Renal cortex interstitium (tissue), 11 donors: ENCODE measurements around the gene ADCY9. TPM values are rescaled to one million over a fixed set of nuclear protein-coding genes. Genes with fewer than 3 reads are reported as not detected.

Source experiments
- DNase-seq, 11 donors: peaks; one replicate each; pipeline ENCODE4 v3.0.0-alpha.2; 2013; ENCODE audit warnings: low read depth in 9 of 11, low spot score in 4 of 11; ENCODE audit errors: extremely low read depth in 1 of 11
- polyA plus RNA-seq, 3 donors: library from polyadenylated mRNA; unstranded; fragments of 120-200 nt; gene quantifications; one replicate each; pipeline ENCODE4 v1.2.1, GENCODE V29; 2013; ENCODE audit not compliant: insufficient read length in 3 of 3

The ADCY9 gene
- polyA plus RNA-seq, 3 donors = 7.5 to 12.2 (median 9.4) TPM

DNA sequence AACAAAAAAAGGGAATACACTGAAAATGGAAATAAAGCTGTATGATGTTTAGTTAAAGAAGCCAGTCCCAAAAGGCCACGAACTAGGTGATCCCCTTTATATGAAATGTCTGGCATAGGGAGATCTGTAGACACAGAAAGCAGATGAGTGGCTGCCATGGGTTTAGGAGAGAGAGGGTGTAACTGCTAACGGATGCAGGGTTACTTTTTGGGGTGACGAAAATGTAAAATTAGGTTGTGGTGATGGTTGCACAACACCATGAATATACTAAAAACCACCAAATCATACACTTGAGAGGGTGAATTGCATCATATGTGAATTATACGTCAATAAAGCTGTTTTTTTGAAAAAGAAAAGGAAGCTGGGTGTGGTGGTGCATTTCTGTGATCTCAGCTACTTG is 99.6 kb downstream of the ADCY9 start:
- DNase-seq = no peak

DNA sequence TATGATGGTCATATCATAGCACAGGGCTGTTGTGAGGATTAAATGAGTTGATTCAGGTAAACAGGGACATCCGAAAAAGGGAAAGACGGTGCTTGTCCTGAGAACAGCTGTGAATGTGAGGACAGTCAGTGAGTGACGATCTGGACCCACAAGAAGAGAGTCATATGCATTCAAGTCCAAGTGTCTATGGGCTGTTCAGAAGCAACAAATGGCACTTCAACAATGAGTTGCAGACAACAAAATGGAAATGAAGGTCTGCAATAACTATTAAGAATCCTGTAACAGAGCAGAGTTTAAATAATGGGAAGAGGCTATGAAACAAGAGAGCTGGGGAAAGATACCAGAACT is 100.3 kb downstream of the ADCY9 start:
- DNase-seq = no peak

DNA sequence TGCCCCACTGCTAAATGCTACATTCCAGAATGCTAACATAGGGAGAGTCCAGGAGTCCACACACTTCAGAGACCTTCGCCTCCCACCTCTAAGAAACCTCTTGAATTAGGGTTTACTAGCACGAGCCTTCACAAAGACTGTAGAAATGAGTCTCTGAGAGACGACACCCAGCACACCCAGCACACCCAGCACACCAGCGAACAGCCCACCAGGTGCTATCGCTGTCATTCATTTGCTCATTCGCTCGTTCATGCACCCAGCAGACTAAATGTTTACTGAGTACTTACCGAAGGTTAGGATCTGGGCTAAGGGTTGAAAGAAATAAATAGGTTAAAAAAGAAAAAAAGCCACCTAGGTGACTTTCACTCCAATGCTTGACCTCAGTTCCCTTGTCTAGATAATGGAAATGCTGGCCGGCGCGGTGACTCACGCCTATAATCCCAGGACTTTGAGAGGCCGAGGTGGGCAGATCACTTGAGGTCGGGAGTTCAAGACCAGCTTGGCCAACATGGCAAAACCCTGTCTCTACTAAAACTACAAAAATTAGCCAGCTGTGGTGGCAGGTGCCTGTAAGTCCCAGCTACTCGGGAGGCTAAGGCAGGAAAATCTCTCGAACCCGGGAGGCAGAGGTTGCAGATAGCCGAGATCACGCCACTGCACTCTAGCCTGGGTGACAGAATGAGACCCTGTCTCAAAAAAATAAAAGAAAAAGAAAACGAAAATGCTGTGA is 100.8 kb downstream of the ADCY9 start:
- DNase-seq = peak in 1 of 11 donors; percentile 72

DNA sequence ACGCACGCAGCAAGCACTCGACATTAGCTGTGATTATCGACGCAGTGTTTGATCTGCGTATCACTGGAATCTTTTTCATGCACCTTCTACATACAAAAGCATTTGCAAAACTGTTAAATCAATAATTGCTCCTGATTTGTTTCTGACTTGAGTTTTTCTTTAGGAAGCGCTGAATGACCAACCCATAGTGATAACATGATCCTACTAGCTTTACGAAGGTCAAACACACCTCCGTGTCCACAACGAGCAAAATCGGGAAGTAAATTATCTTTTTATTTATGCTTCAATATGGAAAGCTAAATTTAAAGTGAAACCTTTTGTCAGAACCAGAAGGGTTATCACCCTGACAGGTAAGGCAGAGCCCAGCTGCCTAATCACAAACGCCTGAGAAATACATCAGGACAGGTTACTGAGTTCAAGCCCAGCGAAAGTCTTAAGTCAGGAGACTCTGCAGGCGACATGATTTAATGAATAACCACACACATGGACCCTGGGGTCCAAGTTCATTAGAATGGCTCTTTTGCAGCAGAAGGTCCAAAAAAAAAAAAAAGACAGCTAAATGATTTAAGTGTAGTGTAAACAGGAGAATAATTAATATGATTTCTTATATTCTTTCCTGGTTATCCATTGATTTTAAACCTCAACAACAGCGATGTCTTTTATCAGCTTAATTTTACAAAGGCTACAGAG is 104.2 kb downstream of the ADCY9 start:
- DNase-seq = no peak

DNA sequence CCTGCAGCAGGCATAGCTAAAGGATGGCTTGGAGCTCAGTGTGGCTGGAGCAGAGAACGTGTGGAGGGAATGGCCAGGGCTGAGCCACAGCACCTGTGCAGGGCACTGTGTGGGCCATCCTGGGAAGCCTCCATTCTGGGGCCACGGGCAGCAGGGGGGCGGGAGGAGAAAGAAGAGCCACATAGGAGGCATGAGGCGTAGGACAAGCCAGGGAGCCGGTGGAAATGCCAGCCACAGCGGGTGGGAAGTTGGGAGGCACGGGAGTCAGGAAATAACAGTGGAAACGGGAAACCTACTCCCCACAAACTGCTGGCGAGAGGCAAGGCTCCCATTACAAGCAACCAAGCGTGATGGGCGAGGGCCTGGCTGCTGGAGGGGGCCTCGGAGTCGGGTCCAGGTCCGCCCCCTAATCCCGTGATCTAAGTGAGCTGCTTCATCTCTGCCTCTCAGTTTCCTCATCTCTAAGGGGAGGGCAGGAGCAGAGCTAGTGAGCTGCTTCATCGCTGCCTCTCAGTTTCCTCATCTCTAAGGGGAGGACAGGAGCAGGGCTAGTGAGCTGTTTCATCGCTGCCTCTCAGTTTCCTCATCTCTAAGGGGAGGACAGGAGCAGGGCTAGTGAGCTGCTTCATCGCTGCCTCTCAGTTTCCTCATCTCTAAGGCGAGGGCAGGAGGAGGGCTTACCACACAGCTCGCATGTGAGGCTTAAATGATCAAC is 104.9 kb downstream of the ADCY9 start:
- DNase-seq = no peak

DNA sequence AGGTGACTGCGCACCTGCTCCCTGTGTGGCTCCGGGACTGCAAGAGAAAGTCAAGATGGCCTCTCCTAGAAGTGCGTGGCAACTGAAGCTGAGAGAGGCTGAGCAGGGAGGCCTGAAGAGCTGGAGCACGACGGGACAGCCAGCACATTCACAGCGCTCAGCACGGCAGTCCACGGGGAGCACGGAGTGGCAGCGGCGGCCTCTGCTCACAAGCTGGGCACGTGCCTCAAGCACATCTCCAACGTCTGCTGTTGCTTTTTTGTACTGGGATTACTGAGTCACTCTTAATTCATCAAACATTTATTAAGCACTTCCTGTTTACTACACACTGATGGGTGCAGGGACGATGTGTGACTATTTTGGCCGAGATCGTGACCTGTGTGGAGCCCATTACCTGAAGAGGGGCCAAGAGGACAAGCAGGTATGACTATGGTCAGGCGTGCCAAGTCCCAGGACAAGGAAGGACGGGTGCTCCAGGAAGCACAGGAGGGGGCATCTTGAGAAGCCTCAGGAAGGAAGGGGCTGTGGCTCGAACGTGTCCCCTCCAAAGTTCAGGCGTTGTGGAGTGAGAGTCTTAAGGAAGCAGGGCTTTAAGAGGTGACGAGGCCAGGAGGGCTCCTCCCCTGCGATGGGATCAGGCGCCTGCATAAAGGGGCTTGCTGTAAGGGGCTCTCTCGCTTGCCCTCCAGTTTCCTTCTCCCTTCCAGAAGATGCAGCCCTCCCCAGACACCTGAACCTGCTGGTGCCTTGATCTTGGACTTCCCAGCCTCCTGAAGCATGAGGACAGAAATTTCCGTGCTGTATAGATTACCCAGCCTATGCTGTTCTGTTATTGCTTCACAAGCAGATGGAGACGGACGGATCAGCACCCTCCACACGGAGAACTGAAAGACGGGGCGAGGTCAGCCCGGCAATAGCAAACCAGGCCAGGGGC is 105.8 kb downstream of the ADCY9 start:
- DNase-seq = no peak

DNA sequence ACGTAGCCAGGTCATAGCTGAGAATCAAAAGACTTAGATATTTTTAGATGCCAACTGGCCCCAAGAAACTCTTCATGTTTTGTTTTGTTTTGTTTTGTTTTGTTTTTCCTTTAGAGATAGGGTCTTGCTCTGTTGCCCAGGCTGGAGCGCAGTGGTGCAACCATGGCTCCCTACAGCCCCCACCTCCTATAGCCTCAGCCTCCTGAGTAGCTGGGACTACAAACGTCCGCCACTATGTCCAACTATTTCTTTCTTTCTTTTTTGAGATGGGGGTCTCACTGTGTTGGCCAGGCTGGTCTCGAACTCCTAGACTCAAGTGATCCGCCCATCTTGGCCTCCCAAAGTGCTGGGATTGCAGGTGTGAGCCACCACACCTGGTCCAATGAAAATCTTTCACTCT is 107.1 kb downstream of the ADCY9 start:
- DNase-seq = no peak

DNA sequence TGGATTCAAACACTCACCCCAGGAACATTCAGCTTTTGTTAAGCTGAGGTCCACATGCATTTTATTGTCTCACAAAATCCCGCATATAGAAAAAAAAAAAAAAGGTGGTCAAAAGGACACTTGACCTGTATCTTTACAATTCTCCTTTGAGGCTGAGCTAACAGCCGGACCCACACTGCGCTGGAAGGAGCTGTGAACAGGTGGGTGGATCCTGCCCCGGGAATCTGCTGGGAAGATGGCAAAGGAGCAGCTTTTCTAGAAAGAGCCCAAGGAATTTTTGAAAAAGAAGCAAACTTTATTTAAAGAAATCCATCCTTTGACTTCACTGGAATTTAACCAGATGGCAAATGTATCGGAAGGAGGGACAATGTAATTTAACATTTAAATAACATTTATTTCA is 108.1 kb downstream of the ADCY9 start:
- DNase-seq = no peak

DNA sequence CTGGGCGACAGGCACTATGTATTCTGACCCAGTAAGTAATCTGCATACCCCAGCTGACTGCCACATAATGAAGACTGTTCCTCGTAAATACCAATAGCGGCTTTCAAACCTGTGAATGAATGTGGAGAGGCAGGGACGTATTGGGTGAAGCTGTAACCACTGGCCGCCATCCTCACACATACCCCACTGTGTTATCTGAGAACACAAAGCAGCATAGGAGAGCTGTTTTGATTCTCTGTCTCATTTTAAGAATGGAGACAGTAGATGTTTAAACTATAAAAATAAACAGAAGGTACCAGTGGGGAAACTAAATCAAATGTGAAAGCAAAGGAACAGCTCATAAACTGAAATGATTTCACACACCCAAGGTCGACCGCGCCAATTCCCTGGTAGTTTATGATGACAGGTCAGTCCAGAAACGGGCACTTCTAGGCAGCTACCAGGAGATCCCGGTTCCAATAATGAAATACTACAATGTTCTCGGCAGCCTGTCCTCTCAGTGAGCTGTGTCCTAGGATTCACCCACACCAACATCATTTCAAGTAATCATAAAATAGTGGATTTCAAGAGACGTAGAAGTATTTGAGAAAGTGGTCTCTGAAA is 109.7 kb downstream of the ADCY9 start:
- DNase-seq = no peak

DNA sequence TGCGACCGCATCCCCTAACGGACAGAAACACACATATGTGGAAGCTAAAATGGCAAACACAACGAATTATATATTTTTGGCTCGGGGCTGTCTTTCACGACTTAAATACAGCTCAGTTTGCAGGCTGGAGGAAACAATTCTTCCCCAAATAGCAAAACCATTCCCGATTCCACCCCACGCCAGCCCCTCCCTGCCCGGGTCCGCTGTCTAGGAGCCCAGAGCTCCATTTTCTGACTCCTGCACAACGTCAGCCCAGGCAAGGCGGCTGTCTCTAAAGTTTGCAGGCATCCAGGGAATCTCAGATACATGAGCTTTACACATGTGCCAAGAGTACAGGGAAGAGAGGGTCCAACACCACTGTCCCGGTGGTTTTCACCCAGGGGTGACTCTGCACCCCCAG is 110.5 kb downstream of the ADCY9 start:
- DNase-seq = no peak

DNA sequence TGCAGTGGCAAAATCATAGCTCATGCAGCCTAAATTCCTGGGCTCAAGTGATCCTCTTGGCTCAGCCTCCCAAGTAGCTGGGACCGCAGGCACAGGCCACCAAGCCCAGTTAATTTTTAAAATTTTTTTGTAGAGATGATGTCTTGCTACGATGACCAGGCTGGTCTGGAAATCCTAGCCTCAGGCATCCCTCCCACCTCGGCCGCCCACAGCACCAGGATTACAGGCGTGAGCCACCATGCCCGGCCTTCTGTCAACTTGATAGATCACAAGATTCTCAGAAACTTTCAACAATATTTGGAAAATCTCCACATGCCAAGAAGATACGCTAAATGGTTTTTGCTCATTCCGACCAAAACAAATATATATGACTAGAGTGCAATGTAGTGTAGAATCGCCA is 111.0 kb downstream of the ADCY9 start:
- no peak for DNase-seq

DNA sequence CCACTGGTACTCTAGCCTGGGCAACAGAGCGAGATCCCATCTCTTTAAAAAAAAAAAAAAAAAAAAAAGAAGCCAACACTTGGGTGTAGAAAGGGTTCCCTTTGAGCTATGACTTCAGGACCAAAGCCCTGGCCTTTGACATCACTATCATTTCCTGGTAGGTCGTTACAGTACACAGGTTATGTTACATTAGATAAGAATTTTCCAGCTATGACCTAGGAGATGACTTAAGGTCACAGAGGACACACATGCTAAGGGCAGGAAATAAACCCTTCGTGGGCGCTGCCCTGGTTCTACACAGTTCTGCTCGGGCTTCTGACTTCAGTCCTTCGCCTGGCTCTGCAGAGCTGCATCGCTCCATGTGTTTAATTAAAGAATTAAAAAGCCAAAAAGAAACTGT is 112.0 kb downstream of the ADCY9 start:
- DNase-seq = no peak

DNA sequence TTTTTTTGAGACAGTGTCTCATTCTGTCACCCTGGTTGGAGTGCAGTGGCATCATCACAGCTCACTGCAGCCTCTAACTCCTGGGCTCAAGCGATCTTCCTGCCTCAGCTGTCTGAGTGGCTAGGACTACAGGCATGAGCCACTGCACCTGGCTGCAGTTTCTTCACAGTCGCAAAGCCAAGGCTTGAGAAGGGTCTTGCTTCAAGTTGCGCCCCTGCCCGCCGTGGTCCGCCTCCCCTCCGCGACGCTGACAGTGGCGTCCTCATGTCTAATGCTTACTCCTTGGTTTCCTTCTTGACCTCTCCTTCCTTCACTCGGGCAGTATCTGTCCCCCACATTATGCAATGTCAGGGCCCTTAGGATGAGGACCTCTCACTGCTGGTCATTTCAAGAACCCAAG is 112.7 kb downstream of the ADCY9 start:
- no peak for DNase-seq

DNA sequence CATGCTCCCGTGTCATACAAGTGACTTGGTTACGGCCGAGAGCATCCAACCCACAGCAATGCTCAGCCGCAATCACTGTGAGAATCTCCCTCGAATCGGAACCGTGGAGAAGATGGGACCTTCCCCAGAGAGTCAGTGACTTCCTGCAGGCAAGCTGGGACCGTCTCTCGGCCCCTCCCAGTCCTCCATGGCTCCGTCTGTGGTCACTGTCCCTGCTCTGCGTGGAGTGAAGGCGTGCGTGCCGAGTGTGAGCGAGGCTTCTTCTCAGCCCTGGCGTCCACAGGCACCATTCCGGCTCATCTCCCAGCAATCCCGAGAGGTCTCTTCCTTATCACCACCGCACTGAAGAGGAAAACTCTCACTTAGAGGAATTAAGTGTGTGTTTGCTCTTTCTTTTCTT is 113.1 kb downstream of the ADCY9 start:
- no peak for DNase-seq

DNA sequence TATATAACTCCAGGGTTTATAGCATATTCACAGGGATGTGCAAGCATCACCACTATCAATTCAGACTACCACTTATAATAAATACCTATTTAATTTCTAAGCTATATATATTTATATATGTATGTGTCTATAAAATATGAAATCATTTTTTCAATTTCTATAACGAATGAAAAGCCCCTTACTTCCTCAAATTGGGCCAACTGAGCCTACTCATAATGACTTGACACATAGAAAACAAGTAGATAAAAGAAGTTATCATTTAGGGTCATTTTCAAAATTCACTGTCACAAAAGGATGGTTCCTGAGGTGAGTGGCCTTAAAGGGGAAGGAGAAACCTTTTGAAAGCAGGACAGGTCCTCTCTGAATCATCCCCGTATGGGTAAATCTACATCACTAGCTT is 114.1 kb downstream of the ADCY9 start:
- no peak for DNase-seq

DNA sequence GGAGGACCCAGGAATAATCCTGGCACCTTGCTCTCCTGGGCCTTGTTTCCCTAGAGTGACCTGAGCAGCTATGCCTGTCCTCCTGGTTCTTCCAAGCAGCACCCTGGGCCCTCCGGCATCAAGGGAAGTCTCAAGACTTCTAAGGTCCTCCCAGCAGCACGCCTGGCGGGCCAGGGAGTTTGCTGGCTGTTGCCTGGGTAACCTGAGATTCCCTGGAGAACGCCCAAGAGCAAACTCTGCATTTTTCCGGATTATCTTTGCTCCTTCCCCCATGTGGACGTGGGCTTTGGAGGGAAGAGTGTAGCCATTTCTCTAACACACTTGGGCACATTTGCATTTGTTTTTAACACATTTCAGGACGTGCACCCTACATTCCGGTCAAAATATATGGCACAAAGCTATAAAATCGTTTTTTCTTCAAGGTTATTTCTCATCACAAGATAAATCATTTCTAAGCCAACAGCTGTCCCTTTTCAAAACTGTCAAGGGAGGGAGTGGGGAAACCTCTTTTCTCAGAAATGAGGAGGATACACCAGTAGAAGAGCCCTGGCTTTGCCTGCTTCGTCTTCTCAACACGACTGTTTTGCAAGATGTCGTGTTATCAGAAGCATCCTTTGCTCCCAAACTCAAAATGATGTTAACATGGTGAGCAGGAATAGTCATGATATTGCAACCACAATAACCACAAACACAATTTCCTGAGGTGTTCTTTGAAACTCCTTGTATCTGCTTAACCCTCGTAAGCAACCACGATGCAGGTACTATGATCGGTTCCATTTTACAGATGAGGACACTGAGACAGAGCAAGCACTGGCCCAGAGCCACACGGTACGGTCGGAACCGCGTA is 116.5 kb downstream of the ADCY9 start:
- DNase-seq = peak in 3 of 11 donors; percentile 56 to 69 (median 61)

DNA sequence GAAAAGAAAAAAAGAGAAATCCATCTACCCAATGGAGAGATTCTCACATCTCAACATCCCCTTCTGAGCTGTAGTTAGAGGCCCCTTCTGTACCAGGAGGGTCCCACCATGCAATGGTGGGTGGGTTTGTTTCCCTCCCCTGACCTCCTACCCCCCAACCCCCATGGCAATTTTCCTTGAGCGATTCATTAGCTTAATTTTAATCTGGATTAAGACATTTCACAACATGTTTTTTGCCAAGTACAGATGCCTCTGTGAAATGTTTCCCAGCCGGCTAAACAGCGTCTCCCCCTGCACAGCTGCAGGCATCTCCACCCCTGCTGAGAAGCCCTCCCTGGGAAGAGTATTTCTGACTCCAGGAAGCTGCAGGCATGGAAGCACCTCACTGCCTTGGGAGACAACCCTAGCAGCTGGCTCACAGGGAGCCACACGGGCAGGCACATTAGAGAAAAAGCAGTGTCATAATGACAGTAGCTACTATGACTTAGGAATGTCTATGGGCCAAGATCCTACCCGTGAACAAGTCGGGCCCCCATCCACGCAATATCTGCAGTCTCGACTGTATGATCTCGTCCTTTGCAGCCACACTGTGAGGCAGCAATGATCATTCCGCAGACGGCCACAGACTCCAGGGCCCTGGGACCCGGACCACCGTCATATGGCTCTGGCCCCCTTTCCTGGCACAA is 117.3 kb downstream of the ADCY9 start:
- DNase-seq = no peak
